Measurements from ENCODE around the gene GMDS. TPM values are rescaled to one million over a fixed set of nuclear protein-coding genes. Genes with fewer than 3 reads are reported as not detected.

The GMDS gene
- total RNA-seq, 2 experiments from 2014 or later = 13.9 to 16.4 TPM

- no peak for DNase-seq
- Mint-ChIP-seq H3K27ac (no peak overlapping the region), H3K9me3 (no peaks in the 10 kb centered on the region), H3K4me1 (ENCODE audit: low read depth) (peaks cover 34% of the 10 kb centered on the region), H3K36me3 (ENCODE audit: low read depth) (no peaks in the 10 kb centered on the region), H3K27me3 (no peaks in the 10 kb centered on the region), H3K4me3 (no peak overlapping the region)
- Histone ChIP-seq H3K36me3 (ENCODE audit: insufficient read depth, low read length) (no peaks in the 10 kb centered on the region), H3K27ac (ENCODE audit: low read depth in 1 of 2, low read length in 2 of 2) (no peak overlapping the region), H3K4me1 (ENCODE audit: insufficient read depth, low read length) (peaks cover 3% of the 10 kb centered on the region), H3K9me3 (ENCODE audit: control insufficient read depth in 1 of 2, insufficient read depth in 1 of 2, low read length in 2 of 2) (no peaks in the 10 kb centered on the region), H3K27me3 (ENCODE audit: control insufficient read depth in 1 of 2, insufficient read depth in 2 of 2, low read length in 2 of 2) (no peaks in the 10 kb centered on the region), H3K4me3 (ENCODE audit: low read length) (no peak overlapping the region)
- no peak for ATAC-seq (ENCODE audit: poor library complexity)
- CTCF ChIA-PET = no interaction called here
- intact Hi-C loops (cut with DNase I, micrococcal nuclease) = no loop called here
- POLR2A ChIA-PET = no interaction called here
- TF ChIP-seq, protein P1, sequence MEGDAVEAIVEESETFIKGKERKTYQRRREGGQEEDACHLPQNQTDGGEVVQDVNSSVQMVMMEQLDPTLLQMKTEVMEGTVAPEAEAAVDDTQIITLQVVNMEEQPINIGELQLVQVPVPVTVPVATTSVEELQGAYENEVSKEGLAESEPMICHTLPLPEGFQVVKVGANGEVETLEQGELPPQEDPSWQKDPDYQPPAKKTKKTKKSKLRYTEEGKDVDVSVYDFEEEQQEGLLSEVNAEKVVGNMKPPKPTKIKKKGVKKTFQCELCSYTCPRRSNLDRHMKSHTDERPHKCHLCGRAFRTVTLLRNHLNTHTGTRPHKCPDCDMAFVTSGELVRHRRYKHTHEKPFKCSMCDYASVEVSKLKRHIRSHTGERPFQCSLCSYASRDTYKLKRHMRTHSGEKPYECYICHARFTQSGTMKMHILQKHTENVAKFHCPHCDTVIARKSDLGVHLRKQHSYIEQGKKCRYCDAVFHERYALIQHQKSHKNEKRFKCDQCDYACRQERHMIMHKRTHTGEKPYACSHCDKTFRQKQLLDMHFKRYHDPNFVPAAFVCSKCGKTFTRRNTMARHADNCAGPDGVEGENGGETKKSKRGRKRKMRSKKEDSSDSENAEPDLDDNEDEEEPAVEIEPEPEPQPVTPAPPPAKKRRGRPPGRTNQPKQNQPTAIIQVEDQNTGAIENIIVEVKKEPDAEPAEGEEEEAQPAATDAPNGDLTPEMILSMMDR (IDR thresholded peaks at IDR 0.05) = no peak
Observed at GRCh38 chr6:2132416-2132815, 113.0 kb downstream of the GMDS start.

GRCh38 chr6:2129182-2129621 lies 116.2 kb downstream of the GMDS start:
- no peaks in the 10 kb centered on the region for H3K27me3 Mint-ChIP-seq
- H3K4me1 Mint-ChIP-seq (ENCODE audit: low read depth) = peaks cover 42% of the 10 kb centered on the region
- no peak for ATAC-seq (ENCODE audit: poor library complexity)
- no peak overlapping the region for H3K27ac ChIP-seq (ENCODE audit: low read depth in 1 of 2, low read length in 2 of 2)
- TF ChIP-seq, protein P1 (IDR thresholded peaks at IDR 0.05) = no peak
- no peak for DNase-seq
- H3K4me3 Mint-ChIP-seq = no peak overlapping the region
- H3K4me1 ChIP-seq (ENCODE audit: insufficient read depth, low read length) = peaks cover 4% of the 10 kb centered on the region
- no peaks in the 10 kb centered on the region for H3K36me3 Mint-ChIP-seq (ENCODE audit: low read depth)
- no peaks in the 10 kb centered on the region for H3K9me3 ChIP-seq (ENCODE audit: control insufficient read depth in 1 of 2, insufficient read depth in 1 of 2, low read length in 2 of 2)
- intact Hi-C loops (cut with DNase I, micrococcal nuclease) = no loop called here
- POLR2A ChIA-PET = no interaction called here
- H3K9me3 Mint-ChIP-seq = no peaks in the 10 kb centered on the region
- CTCF ChIA-PET = no interaction called here
- no peak overlapping the region for H3K4me3 ChIP-seq (ENCODE audit: low read length)
- H3K27me3 ChIP-seq (ENCODE audit: control insufficient read depth in 1 of 2, insufficient read depth in 2 of 2, low read length in 2 of 2) = no peaks in the 10 kb centered on the region
- no peaks in the 10 kb centered on the region for H3K36me3 ChIP-seq (ENCODE audit: insufficient read depth, low read length)
- no peak overlapping the region for H3K27ac Mint-ChIP-seq

- peak; percentile 60 for ATAC-seq (ENCODE audit: poor library complexity)
- TF ChIP-seq, protein P1 (IDR thresholded peaks at IDR 0.05) = no peak
Observed at GRCh38 chr6:2127484-2127911, 117.9 kb downstream of the GMDS start.

More at GRCh38 chr6:2127484-2127911, 117.9 kb downstream of the GMDS start:
- Mint-ChIP-seq H3K4me3 (peak overlapping the region; percentile 17), H3K9me3 (no peaks in the 10 kb centered on the region), H3K4me1 (ENCODE audit: low read depth) (peaks cover 41% of the 10 kb centered on the region), H3K36me3 (ENCODE audit: low read depth) (peaks cover 5% of the 10 kb centered on the region), H3K27me3 (no peaks in the 10 kb centered on the region), H3K27ac (peak overlapping the region; percentile 26)
- CTCF ChIA-PET = no interaction called here
- peak in 5 of 14 experiments; percentile 3 to 40 (median 34) for DNase-seq
- Histone ChIP-seq H3K27me3 (ENCODE audit: control insufficient read depth in 1 of 2, insufficient read depth in 2 of 2, low read length in 2 of 2) (no peaks in the 10 kb centered on the region), H3K4me3 (ENCODE audit: low read length) (peak overlapping the region; percentile 29), H3K4me1 (ENCODE audit: insufficient read depth, low read length) (peaks cover 4% of the 10 kb centered on the region), H3K9me3 (ENCODE audit: control insufficient read depth in 1 of 2, insufficient read depth in 1 of 2, low read length in 2 of 2) (no peaks in the 10 kb centered on the region), H3K27ac (ENCODE audit: low read depth in 1 of 2, low read length in 2 of 2) (no peak overlapping the region), H3K36me3 (ENCODE audit: insufficient read depth, low read length) (no peaks in the 10 kb centered on the region)
- POLR2A ChIA-PET = no interaction called here
- intact Hi-C loops (cut with DNase I, micrococcal nuclease) = no loop called here

All from CD4-positive, alpha-beta T cell (primary cell).